Measurements from ENCODE around the gene CRIP2. TPM values are rescaled to one million over a fixed set of nuclear protein-coding genes. Genes with fewer than 3 reads are reported as not detected.

Gene CRIP2
- total and polyA plus RNA-seq, 2 of the 4 experiments (the other 2 are of a cell fraction), result 18.1 to 123 TPM

- in situ Hi-C loops (cut with MboI; ENCODE audit: low sequenced_read_pairs), result no loop called here
- Histone ChIP-seq H4K5ac (ENCODE audit: low read depth, low read length) (peak overlapping the region; percentile 91), H3K79me1 (ENCODE audit: low read depth in 1 of 2, low read length in 2 of 2) (peaks cover 0 to 14% of the 10 kb centered on the region in 2 experiments; a peak in 1 of 4 replicates), H3K9me1 (ENCODE audit: insufficient read depth, low read length) (peaks cover 6% of the 10 kb centered on the region), H3K18ac (ENCODE audit: low read depth, low read length) (peak overlapping the region; percentile 44), H2BK15ac (ENCODE audit: low read depth, low read length) (peak overlapping the region; percentile 64; the same call in 1 of the 3 replicates), H2AK9ac (replicated peaks; ENCODE audit: low read depth, low read length, poor library complexity) (peak overlapping the region; percentile 95), H3K9me3 (ENCODE audit: control insufficient read depth, insufficient read depth, low read length) (no peaks in the 10 kb centered on the region), H3K4ac (ENCODE audit: low read depth, low read length) (peak overlapping the region; percentile 87), H3K36me3 (ENCODE audit: control insufficient read depth, insufficient read depth, low read length) (no peaks in the 10 kb centered on the region), H3K23ac (ENCODE audit: low read depth, low read length) (peak overlapping the region; percentile 69), H3K56ac (ENCODE audit: extremely low read depth, insufficient read depth, low read length) (peak overlapping the region; percentile 61; the same call in 1 of the 2 replicates), H2AK5ac (ENCODE audit: low read depth, low read length) (peak overlapping the region; percentile 79), H2BK120ac (ENCODE audit: low read depth, low read length) (peak overlapping the region; percentile 70), H2BK20ac (ENCODE audit: low read depth, low read length) (peak overlapping the region; percentile 51; the same call in 1 of the 2 replicates), H4K91ac (ENCODE audit: insufficient read depth, low read depth, low read length) (peak overlapping the region; percentile 84), H3K27ac (ENCODE audit: insufficient read depth, low read length) (peak overlapping the region; percentile 68), H3K14ac (replicated peaks; ENCODE audit: low read depth, low read length) (peak overlapping the region; percentile 58), H3K4me2 (ENCODE audit: low read depth, low read length) (peak overlapping the region; percentile 90), H3K9ac (ENCODE audit: low read depth, low read length) (peak overlapping the region; percentile 70), H4K8ac (ENCODE audit: low read depth in 2 of 2, low read length in 2 of 2) (peak overlapping the region; percentile 80 to 89), H3K4me3 (ENCODE audit: insufficient read depth, low read depth, low read length) (peak overlapping the region; percentile 39), H3K27me3 (ENCODE audit: control insufficient read depth, insufficient read depth, low read length) (peaks cover 8% of the 10 kb centered on the region; the same call in 1 of the 2 replicates), H4K20me1 (ENCODE audit: insufficient read depth, low read length) (no peaks in the 10 kb centered on the region; the same call in 1 of the 2 replicates), H3K4me1 (ENCODE audit: control insufficient read depth, insufficient read depth, low read length) (peaks cover 23% of the 10 kb centered on the region), H2AFZ (replicated peaks; ENCODE audit: low read length, poor library complexity) (peak overlapping the region; percentile 96), H2BK5ac (ENCODE audit: low read depth, low read length, poor library complexity, severe bottlenecking) (peak overlapping the region; percentile 87)
- dilution Hi-C loops (cut with HindIII; ENCODE audit: low sequenced_read_pairs, unreplicated experiment), result no loop called here
- WGBS, 2 experiments (ENCODE audit: extremely low coverage in 2 of 2, insufficient read length in 1 of 2), result 4% methylated on average over 14 of the region's 35 CpGs; no CpG with 5 or more reads in 1 of the 2 experiments
- CTCF ChIA-PET, result interaction anchor here (0.6 to 2.2 kb wide), 6 partner anchors 9 to 121 kb away, joined by 3 to 32 read pairs (median 6); no protein-coding TSS in a partner anchor
- POLR2A ChIA-PET (ENCODE audit: unreplicated experiment), result interaction anchor here (0.7 kb wide), 1 partner anchor 70 kb away, joined by 4 read pairs; no protein-coding TSS in a partner anchor
- intact Hi-C loops (cut with micrococcal nuclease), result loop anchor here (2.0 kb wide), 1 partner anchor 48 kb away; no protein-coding TSS in a partner anchor
- BruUV-seq (replicated peaks), result no TSS peak
- ATAC-seq (ENCODE audit: low read depth) (peak; percentile 78), DNase-seq (peak; percentile 81)
- TF ChIP-seq USF2 (IDR thresholded peaks at IDR 0.05; ENCODE audit: low read depth, low read length) (no peak), FOS (IDR thresholded peaks at IDR 0.05; ENCODE audit: low read depth, low read length) (no peak), BHLHE40 (IDR thresholded peaks at IDR 0.05; ENCODE audit: low read depth, low read length) (peak; percentile 24; the same call in 1 of the 2 replicates), CTCF (conservative IDR thresholded peaks at IDR 0.05; ENCODE audit: low read depth, low read length) (peak; percentile 99), MXI1 (IDR thresholded peaks at IDR 0.05; ENCODE audit: borderline replicate concordance, low read depth, low read length) (peak; percentile 68; the same call in 1 of the 2 replicates), RCOR1 (IDR thresholded peaks at IDR 0.05; ENCODE audit: insufficient replicate concordance, low read length) (no peak), MAZ (IDR thresholded peaks at IDR 0.05; ENCODE audit: borderline replicate concordance, low read depth, low read length) (peak; percentile 91), POLR2A (IDR thresholded peaks at IDR 0.05; ENCODE audit: low read depth, low read length) (peak; percentile 78), MAFK (IDR thresholded peaks at IDR 0.05; ENCODE audit: low read depth, low read length) (no peak), CHD1 (IDR thresholded peaks at IDR 0.05; ENCODE audit: low read depth, low read length) (no peak; the same call in 1 of the 2 replicates), RAD21 (IDR thresholded peaks at IDR 0.05; ENCODE audit: low read length) (peak; percentile 73)
- TF ChIP-seq, protein P1, sequence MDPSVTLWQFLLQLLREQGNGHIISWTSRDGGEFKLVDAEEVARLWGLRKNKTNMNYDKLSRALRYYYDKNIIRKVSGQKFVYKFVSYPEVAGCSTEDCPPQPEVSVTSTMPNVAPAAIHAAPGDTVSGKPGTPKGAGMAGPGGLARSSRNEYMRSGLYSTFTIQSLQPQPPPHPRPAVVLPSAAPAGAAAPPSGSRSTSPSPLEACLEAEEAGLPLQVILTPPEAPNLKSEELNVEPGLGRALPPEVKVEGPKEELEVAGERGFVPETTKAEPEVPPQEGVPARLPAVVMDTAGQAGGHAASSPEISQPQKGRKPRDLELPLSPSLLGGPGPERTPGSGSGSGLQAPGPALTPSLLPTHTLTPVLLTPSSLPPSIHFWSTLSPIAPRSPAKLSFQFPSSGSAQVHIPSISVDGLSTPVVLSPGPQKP (IDR thresholded peaks at IDR 0.05; ENCODE audit: borderline replicate concordance, low read depth, low read length), result no peak
These were observed 6.5 kb downstream of the CRIP2 start for GRCh38 chr14:105480807-105481801.
